Muscle of arm (tissue), 12 donors: ENCODE data around the gene CYB5A. TPM values are rescaled to one million over a fixed set of nuclear protein-coding genes. Genes with fewer than 3 reads are reported as not detected.

Source experiments
- DNase-seq: peaks from one replicate; pipeline ENCODE4 v3.0.0-alpha.2; 2013
- polyA plus RNA-seq, 12 donors: library from polyadenylated mRNA; unstranded; fragments of 120-200 nt; gene quantifications; one replicate each; pipeline ENCODE4 v1.2.1, GENCODE V29; 2013; ENCODE audit not compliant: insufficient read length in 12 of 12

Gene CYB5A
- polyA plus RNA-seq, 12 donors, result 26.1 to 45.5 (median 32.1) TPM; not detected in 1

DNA sequence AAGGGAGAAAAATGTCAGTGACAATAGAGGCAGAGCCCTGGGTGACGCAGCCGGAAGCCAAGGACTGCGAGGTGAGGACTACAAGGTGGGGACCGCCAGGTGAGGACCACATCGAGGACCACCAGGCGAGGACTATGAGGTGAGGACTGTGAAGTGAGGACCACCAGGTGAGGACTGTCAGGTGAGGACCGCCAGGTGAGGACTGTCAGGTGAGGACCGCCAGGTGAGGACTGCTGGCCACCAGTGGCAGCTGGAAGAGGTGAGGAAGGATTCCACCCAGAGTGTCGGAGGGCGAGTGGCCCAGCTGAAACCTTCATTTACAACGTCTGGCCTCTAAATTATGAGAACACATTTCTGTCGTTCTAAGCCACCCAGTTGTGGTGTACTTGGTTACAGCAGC is 41.6 kb downstream of the CYB5A start:
- no peak for DNase-seq

DNA sequence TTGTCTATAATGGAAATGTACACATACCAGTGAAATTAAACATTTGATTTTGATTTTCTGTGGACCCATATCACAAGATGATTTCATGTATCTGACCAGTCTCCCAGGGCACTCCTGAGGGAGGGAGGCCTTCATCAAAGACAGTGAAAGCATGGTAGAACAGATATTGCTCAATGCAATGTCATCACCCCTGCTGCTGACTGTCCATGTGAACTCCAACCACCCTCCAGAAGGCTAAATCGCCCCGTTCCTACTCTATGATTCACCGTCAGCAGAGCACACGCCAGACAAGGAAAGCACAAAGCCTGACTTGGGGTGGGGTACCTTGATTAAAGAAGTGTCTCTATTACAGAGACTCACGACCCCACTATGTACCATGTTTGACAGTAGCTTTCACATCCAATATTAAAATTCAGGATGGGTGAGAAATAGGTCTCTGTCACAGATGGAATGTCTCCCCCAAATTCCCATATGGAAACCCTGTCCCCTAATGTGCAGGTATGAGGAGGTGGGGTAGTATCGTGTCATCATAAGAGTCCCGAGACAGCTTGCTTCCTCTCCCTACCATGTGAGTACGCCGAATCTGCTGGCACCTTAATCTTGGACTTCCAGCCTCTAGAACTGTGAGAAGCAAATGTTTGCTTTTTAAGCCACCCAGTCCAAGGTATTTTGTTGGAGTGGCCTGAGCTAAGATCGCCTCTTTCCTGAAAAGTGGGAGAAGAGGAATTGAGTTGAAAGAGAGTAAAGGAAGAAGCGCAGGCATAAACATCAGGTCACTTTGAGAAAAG is 42.4 kb downstream of the CYB5A start:
- no peak for DNase-seq

DNA sequence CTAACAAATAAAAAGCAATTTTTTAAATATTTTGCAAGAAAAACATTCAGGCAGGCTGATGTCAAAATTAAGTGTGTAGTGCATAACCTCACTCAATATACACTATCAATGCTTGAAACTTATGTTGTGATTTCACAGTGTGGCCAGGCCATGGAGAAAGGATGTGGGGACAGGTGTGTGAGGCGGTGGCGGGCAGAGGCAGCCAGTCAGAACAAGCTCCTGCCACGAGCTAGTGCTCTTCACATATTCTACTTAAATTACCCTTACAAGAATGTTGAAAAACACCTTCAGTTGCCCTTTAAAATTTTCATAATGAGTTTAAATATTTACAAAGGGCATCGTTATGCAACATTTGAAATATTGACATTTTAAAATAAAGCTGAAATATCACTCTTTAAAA is 43.2 kb downstream of the CYB5A start:
- DNase-seq, result no peak

DNA sequence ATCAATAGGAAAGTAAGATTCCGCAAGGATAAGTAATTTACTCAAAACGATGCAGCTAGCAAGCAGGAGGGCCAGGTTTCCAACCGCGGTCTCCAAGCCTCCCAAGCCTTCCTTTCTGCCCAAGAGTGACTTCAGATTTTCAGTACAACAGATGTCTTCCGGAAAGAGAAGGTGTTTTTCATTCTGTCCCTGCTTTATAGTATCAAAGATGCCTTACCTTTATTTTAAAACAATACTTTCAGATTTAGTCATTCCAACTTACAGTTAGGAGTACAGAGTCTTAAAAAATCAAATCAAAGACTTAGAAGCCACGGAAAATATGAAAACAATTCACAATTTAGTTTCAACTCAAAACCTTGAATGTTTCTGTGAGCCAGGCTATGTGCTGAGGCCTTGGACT is 43.6 kb downstream of the CYB5A start:
- no peak for DNase-seq

DNA sequence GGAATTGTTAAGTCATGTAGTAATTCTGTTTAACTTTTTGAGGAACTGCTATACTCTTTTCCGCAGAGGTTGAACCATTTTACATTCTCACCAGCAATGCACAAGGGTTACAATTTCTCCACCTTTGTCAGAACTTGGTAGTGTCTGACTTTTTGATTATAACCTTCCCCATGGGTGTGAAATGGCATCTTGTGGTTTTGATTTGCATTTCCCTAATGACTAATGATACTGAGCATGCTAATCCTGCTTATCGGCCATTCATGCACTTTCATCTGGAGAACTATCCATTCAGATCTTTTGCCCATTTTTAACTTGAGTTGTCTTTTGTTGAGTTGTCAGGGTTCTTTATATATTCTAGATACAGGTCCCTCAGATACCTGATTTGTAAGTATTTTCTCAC is 47.2 kb downstream of the CYB5A start:
- DNase-seq, result no peak

DNA sequence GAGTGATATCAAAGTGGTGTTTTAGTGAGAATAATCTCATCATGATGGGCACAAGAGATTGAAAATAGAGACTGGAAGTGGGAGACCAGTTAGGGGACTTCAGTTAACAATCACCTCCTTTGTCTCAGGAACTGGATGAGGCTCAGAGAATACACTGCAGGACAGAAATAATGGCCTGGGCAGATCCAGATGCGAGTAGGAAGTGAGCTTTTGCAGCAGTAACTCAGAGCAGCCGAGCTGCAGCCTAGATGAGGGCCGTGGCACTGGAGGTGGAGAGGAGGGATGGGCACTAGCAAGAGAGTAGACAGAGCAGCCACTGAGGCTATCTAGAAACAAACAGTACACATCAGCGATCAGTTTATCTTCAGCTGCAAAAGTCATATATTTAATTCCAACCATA is 48.6 kb downstream of the CYB5A start:
- DNase-seq, result no peak

DNA sequence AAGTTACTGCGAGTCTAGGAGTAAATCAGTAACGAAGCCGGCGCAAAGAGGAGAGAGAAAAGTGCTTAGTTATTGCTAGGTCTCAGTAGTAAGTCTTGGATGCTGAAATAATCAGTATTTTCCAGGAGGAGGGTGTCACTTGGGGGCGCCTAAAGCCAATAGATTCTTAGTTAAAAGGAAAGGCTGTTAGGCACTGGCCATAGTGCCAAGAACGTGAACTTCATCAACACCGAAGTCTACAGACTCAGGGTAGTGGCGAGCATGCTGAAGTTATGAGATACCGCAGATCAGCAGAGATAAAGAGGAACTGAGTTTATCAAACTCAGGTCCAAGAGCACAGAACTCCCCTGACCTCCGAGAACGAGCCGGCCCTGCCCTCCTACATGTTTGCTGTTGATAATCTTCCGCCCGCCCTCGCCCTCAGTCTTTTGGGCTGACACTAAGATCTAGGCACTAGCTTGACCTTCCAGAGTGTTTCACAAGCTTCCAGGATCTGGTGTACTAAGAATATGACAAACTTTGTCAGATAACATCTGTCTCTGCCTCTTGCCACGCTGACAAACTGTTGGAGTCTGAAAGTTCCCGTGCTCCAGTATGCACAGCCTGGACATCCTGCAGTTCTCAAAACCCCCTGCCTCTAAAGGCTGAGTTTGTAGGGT is 49.2 kb downstream of the CYB5A start:
- DNase-seq, result no peak

DNA sequence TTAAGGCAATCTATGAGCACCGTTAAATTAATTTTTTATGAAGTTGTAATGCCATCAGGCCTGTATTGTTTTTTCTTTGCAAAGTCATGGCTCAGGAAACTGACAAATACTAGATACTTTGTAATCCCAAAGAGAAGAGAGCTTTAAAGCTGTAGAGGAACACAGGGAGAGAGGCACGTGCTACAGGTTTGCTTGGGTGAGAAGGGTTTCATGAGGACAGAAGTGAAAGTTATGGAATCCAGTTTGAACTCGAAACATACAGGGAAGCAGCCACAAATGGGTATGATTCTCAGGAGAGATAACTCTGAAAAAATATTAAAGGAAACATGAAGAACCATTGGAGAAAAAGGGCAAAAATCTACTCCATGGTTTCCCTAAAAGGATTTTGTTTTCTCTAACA is 49.8 kb downstream of the CYB5A start:
- no peak for DNase-seq

DNA sequence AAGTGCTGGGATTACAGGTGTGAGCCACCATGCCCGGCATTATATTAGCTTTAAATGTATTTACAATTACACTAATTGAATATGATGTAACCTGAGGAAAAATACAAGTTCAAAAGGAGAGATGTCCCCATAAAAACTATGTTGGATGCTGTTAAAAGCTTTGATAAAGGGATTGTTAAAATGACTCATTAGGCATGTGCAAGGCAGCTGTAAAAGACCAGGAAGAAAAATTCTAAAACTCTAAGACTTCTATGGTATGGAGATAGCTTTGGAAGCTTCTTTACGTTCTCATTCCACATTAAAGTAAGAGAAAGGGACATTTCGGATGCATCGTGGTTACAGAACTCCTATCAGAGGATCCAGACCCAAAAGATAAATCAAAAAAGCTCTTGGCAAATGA is 50.3 kb downstream of the CYB5A start:
- no peak for DNase-seq

DNA sequence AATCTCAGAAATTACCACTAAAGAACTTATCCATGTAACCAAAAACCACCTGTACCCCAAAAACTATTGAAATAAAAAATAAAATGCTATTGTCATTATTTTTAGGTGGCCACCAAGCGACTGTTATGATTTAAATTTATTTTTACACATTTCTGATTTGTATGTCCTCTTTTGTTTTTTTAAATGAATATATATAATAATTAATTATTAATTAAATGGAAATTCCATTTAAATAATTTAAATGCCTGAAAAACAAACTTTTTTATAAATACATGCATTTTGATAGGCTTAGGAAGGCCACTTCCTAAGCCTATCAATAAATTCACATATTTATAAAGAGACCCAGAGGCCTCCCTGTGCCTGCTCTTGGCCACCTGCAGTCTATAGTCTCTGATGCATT is 52.2 kb downstream of the CYB5A start:
- no peak for DNase-seq

DNA sequence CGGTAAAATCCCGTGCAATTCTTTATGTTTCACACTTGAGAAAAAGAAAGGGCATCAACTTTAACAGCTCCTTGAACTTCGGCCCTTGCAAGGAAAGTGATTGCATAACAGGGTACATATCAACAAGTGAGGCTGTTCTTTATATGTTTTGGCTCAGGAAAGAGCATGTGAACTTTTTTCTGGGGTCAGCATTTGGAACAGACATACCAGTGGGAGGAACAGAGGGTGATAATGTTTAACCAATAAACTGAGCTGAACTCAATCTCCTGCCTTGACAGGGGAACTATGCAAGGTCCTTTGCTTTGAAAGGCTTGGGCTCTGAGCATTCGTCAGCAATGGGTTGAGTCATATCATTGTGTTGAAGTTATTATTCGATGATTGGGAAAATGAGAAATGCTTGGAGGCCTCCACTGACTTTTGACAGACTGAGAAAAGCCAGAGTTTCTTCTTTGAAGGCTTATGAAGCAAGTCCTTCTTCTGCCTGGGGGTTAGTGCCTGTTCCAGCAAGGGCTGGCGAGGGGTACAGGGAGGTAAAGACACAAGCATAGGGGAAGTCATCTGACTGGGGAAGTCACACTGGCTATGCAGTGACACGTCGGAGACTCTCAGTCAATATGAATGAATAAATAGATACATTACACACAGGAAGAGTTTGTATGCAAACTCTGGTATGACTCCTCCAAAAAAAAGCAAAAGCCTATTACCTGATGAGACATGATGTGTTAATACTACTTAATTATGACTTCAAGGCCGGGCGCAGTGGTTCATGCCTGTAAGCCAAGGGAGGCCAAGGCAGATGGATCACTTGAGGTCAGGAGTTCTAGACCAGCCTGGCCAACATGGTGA is 57.2 kb downstream of the CYB5A start:
- no peak for DNase-seq

DNA sequence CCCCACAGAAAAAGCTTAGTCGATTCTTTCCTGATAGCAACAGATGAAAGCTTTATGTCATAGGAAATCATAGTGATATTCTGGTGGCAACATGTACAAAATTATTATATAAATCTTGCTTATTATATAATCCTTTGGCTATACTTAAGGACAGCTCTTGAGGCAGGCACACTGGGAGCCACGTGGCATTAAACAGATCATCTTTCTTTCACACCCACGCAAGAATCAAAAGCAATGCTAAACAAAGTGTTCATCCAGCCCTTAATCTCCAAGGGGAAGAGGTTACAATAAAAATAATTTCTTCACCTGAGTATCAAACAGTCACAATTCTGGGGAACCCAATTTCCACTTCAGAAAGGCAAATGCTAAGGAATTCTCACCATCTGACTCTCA is 57.8 kb downstream of the CYB5A start:
- DNase-seq, result no peak

DNA sequence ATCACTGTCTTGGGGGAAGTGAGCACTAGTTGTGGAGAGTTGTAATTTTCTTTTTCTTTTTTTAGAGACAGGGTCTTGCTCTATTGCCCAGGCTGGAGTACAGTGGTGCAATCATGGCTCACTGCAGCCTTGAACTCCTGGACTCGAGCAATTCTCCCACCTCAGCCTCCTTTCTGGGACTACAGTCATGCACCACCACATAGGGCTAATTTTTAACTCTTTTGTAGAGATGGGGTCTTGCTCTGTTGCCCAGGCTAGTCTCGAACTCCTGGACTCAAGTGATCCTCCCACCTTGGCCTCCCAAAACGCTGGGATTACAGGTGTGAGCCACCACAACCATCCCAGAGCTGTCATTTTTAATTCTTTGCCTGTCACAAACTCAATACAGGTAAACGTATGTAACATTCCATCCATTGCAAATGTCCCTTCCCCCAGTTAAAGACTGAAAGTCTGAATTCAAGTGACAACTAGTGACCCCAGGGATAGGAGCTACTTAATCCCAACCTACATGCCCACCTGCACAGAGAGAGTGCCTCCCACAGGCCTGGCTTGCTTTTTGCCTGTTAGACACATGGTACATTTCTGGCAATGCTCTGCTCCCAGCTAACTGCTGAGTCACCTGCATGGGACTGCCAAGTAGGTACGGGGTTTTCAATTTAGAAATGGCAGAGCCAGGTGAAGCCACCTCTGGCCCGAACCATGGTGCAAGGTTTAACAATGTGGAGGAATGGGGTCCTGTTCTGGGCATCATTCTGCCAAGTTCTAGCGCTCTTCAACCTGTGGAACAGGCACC is 60.6 kb downstream of the CYB5A start:
- DNase-seq, result no peak

DNA sequence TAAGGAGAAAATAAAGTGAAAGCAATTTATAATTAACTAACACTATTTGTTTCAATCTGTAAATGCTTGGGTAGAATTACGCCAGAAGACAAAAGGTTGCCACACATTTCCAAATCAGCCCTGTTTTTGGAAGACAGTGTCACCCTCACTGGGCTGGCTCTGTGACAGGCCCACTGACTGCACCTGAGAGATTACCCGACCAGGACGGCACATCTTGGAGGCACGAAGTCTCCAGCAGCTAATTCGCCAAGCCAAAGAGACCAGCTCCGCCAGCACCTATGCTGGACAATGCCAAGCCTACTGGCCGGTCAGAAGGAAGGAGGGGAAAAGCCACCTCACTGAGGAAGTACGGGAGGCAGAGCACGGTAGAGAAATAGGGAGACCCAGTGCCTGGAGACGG is 61.9 kb downstream of the CYB5A start:
- no peak for DNase-seq

DNA sequence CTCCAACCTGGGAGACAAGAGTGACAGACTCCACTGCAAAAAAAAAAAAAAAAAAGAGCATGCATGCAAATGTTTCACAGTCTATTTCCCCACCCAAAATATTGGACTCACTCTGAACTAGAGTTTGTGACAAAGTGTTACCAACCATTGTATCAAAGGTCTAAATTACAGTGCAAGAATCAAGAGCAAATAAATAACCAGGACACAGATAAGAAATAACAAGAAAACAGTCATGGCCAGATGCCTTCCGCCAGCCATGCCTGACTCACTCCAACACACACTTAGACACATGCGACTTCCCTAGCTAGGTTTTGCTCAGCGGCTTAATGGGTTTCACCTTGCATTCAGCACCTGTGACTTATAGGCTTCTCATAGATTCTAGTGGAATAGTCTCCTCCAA is 62.8 kb downstream of the CYB5A start:
- no peak for DNase-seq

DNA sequence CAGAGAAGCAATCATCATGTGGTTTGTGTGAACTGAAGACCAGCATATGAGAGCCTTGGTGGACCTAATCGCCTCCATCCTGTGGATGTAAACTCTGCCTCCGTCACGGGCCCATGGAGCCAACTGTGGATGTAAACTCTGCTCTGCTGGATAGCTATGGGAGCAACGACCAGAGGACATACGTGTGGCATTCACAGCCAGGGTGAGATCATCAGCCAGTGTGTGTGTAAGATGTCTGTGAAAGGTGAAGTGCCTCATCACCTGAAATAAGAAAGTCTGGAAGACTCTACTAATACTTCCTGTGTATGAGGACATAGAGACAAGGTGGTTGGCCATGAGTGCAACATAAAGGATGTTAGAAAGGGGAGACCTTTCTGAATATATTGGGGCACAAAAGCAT is 63.5 kb downstream of the CYB5A start:
- DNase-seq, result no peak

DNA sequence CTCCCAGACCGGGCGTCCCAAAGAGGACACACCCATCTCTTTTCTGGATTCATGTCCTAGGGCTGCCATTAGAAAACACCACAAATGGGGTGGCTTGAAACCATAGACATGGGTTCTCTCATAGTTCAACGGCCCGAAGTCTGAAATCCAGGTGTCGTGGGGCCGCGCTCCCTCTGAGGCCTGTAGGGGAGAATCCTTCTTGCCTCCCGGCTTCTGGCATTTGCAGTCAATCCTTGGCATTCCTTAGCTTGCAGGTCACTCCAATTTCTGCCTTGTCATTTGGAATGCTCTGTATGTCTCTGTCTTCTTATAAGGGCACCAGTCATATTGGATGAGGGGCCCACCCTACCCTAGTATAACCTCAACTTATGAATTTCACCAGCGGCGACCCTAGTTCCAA is 65.1 kb downstream of the CYB5A start:
- no peak for DNase-seq

DNA sequence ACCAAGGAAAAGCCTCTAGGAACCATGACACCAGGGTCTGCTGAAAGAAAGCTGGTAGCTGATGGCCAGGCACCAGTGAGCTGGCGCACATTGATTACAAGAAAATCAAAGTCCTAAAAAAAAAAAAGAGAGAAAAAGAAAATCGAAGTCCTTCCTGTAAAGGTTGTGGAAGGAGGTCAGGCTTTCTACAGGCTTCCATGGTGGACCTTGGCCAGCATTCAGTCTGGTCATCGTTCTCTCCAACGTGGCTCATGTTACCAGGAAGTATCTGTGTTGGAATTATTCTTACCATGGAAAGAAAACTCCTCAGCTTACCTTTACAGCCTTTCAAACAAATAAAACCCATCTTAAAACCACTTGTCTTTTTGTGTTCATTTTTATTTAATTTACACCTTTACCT is 65.6 kb downstream of the CYB5A start:
- no peak for DNase-seq

DNA sequence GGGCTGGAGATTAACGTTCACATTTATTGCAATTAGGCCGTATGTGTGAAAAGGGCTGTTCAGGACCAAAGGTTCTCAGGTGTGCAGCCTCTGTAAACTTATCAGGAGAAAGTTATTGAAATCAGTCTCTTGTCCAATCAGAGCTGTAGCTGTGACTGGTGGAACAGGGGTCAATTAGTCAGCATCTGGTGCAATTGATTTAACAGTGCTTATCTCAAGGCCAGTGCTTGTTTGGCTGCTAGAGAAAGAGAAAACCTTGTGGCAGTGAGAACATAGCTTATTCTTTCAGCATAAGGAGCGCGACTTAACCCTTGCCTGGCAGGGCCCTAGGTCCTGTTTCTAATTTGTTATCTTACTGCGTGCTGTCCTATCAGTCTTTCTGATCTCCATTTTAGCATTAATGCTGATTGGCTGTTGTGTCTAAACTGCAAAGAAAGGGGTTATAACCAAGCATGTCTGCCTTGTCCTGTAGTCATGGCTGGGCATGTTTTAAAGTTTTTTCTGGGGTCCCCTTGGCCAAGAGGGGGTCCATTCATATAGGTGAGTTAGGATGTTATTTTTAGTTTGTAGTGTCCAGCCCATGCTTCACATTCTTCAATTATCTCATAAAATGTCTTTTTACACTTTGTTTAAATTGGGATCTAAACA is 66.4 kb downstream of the CYB5A start:
- DNase-seq, result no peak

DNA sequence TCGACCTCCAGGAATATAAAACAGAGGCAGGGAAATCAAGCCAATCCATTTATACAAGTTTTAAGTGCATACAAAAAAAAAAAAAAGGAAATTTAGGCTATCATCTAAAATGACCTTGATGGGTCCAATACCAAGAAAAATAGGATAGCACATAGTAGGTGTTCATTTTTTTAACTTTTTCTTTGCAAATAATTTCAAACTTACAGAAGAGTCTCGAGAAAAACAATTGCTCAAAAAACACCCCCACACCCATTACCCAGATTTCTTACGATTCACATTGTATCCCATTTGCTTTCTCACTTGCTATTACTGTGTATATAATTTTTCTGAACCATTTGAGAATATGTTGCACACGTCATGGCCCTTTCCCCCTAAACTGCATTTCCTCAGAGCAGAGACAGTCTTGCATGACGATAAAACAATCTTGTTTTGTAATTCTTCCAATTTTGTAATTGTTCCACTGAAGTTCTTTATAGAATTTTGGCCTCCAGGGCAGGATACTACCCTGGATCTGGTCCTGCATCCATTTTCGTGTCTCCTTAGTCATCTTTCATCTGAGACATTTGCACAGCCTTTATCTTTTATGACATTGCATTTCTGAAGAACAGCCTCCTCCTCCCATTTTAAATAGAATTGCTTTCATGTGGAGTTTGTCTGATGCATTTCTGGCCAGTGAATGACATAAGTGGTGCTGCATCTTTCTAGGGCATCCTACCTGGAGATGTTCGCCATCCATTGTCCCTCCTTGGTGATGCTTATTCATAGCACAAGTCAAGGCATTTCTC is 68.9 kb downstream of the CYB5A start:
- no peak for DNase-seq

DNA sequence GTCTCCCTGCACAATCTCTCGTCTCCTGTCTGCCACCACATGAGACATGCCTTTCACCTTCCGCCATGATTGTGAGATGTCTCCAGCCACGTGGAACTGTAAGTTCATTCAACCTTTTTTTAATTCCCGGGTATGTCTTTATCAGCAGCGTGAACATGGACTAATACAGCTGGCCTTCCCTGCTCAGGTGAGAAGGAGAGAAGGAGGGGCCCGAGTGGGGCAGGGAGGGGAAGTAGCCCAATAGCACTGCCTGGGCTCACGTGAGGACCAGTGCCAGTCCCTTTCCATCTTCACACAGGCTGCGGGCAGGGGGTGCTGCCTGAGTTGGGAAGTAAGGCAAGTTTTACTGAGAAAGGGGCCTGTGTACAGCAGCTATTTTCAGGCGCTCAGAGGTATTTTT is 70.7 kb downstream of the CYB5A start:
- no peak for DNase-seq
